ENCODE measurements around the gene TTC7B.

GRCh38 chr14:90804292-90805083, 11.7 kb downstream of the TTC7B start:
- TF ChIP-seq CTCF (IDR thresholded peaks at IDR 0.05) (no peak), POLR2AphosphoS5 (IDR thresholded peaks at IDR 0.05) (no peak), POLR2A (IDR thresholded peaks at IDR 0.05) (no peak)
